Choroid plexus epithelial cell (primary cell): ENCODE results near the gene HDAC11.

ENCODE experiments used
- DNase-seq: peaks from one replicate; pipeline ENCODE4 v3.0.0-alpha.2; 2010; ENCODE audit warnings: low read depth
- H3K4me3 ChIP-seq: 2 replicates; pipeline ENCODE4 v1.5.1; 2011; ENCODE audit warnings: low read depth, mild to moderate bottlenecking, control low read depth, low read length, moderate library complexity
- TF ChIP-seq, protein P1 (sequence below): conservative IDR thresholded peaks from 2 replicates; pipeline ENCODE4 v1.5.1; 2011; ENCODE audit warnings: low read depth, mild to moderate bottlenecking, control low read depth, inconsistent platforms, low read length, moderate library complexity

The HDAC11 gene

DNA sequence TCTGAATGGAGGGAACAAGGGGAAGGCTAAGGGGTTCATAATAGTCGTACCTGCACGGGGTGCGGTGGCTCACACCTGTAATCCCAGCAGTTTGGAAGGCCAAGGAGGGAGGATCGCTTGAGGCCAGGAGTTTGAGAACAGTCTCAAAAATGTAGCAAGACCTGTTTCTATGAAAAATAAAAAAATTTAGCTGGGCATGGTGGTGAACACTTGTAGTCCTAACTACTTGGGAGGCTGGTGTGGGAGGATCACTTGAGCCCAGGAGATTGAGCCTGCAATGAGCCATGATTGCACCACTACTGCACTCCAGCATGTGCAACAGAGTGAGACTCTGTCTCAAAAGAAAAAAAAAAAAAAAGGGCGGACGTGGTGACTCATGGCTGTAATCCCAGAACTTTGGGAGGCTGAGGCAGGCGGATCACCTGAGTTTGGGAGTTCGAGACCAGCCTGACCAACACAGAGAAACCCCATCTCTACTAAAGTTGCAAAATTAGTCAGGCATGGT lies 17.9 kb upstream of the HDAC11 start:
- TF ChIP-seq, protein P1, sequence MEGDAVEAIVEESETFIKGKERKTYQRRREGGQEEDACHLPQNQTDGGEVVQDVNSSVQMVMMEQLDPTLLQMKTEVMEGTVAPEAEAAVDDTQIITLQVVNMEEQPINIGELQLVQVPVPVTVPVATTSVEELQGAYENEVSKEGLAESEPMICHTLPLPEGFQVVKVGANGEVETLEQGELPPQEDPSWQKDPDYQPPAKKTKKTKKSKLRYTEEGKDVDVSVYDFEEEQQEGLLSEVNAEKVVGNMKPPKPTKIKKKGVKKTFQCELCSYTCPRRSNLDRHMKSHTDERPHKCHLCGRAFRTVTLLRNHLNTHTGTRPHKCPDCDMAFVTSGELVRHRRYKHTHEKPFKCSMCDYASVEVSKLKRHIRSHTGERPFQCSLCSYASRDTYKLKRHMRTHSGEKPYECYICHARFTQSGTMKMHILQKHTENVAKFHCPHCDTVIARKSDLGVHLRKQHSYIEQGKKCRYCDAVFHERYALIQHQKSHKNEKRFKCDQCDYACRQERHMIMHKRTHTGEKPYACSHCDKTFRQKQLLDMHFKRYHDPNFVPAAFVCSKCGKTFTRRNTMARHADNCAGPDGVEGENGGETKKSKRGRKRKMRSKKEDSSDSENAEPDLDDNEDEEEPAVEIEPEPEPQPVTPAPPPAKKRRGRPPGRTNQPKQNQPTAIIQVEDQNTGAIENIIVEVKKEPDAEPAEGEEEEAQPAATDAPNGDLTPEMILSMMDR, result no peak
- DNase-seq, result no peak

DNA sequence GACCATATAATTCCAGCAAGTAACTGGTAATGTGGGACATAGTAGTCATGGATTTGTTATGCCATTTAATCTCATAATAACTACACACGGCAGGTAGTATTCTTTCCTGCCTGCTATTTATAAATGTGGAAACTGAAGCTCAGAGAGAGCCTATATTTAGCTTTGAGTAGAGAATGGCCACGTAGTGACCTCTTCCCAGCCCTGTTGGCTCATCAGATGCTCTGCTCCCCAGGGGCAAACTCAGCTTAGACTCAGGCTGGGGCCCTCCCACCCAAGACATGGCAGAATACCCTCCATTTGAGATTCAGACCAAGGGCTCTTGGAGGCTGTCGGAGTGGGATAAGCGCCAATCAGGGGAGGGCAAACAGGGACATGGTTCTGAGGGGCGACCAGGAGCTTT lies 17.3 kb upstream of the HDAC11 start:
- DNase-seq, result no peak
- H3K4me3 ChIP-seq, result no peak overlapping the region
- TF ChIP-seq, protein P1, result no peak

More for the DNA sequence above, 17.9 kb upstream of the HDAC11 start:
- no peak overlapping the region for H3K4me3 ChIP-seq

DNA sequence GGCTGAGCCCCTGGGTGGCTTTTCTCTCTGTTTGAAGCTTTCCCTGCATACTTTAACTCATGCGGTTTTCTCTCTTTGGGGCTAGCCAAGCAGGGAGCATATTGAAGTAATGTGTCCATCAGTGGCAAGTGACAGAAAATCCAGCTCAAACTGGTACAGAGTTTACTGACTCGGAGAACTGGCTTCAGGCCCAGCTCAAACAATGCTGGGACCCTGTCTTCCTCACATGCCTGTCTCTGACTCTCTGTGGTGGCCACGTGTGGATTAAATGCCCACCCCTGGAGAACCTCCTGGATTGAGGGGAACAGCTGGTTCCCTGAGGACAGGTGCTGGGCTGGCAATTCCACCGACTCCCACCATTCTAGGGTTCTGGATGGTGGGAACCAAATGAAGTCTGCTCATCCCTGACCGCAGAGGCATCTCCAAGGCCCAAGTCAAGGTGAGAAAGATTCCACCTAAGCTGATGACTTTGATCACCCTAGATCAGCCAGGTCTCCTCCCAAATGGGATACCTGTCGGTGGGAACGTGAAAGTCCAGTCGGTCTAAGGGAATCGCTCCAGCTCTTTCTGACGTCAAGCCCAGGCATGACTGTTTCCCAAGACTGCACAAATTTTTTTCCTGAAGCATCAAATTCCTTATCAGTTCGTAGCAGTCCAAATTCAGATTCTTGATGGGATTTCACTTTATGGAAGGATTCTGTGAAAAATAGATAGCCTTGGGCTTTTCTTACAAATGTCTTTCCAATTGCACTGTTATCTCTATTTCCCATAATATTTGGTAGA lies 16.3 kb upstream of the HDAC11 start:
- TF ChIP-seq, protein P1, result no peak
- no peak overlapping the region for H3K4me3 ChIP-seq
- no peak for DNase-seq

DNA sequence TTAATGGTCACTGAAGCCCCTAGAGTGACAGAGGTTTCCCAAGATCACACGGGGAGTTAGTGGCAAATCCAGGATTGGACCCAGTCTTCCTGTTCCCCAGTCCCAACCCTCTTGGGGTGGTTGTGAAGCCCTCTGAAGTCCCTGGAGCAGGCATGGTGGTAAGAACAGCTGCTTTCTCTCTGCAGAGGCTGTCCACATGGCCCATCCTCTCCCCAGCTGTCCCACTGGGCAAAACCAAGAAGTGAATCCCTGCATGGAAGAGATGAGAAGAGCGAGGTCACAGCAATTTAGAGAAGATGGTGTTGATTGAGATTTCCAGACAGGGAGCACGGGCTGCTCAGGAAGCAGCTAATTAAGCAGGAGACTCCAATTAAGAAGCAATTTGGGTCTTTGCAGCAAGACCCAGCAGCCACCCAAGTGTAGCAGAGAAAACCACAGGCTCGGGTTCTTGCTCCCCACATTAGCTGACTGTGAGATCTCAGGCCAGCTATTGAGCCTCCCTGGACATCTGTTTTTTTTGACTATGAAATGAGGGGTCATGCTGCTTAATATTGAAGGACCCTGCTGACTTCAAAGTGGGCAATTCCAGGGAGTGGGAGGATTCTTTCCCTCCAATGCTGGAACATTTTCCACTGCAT lies 14.8 kb upstream of the HDAC11 start:
- no peak overlapping the region for H3K4me3 ChIP-seq
- no peak for DNase-seq
- TF ChIP-seq, protein P1, result no peak

DNA sequence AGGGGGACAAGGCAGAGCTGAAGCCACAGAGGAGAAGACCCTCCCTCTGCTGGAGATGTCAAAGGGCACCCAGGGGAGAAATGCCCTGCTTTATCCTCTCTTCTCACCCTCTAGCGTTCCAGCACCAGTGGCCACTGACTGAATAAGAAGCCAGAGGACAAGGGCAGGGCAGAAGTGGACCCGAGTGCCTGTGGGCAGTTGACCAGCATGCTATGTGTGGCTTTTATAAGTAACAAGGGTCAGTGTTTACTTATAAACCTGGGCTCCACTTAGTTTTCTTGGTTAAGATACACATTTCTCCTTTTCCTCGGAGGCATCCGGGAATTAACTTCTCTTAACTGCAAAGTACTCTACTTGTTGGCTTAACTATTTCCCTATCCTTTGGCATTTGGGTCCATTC lies 13.3 kb upstream of the HDAC11 start:
- no peak for DNase-seq
- TF ChIP-seq, protein P1, result no peak
- no peak overlapping the region for H3K4me3 ChIP-seq

DNA sequence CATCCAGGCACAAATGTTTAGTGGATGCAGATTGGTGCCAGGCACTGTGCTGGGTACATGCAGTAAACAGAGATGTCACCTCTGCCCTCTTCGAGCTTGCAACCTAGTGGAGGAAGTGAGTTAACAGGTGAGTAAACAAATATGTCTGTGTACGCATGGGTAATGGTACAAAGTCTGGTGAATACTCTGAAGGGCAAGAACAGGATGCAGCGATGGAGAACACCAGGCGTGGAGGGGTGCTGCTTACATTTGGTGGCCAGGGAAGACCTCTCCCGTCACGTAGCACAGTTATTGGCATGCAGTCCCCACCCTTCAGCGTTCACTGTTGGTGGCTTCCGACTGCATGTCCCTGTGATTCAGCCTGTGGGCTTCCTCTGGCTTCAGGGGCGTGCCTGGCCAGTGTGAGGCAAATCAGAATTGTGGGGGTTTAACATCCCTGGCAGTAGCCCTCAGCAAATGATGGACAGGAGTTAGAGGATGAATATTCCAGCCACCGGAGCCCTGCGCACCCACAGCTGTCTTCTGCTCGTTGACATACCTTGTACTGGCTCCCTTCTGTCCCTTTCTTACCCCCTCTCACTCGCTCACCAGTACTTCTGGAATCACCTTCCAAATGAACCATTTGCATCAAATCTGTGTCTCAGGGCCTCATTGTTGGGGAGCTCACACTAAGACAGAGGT lies 9.1 kb upstream of the HDAC11 start:
- no peak overlapping the region for H3K4me3 ChIP-seq
- no peak for DNase-seq
- TF ChIP-seq, protein P1, result no peak
